Neural progenitor cell (in vitro differentiated cells): ENCODE measurements around the gene FOXA1. TPM values are rescaled to one million over a fixed set of nuclear protein-coding genes. Genes with fewer than 3 reads are reported as not detected.

Experiments used
- DNase-seq: peaks from one replicate; pipeline ENCODE4 v3.0.0-alpha.2; 2016; ENCODE audit warnings: low spot score
- H2AFZ ChIP-seq: fragments of 200-600 bp; sonication (generic); replicated peaks from 2 replicates; pipeline ENCODE4 v1.6.1; 2016; ENCODE audit warnings: antibody characterized with exemption
- H3F3A ChIP-seq: fragments of 200-600 bp; sonication (generic); 2 replicates; pipeline ENCODE4 v1.6.1; 2016; ENCODE audit warnings: antibody characterized with exemption, low read depth
- H3K27ac ChIP-seq: fragments of 200-600 bp; sonication (generic); 2 replicates; pipeline ENCODE4 v1.5.1; 2016; ENCODE audit warnings: mild to moderate bottlenecking
- H3K27me3 ChIP-seq: fragments of 200-600 bp; sonication (generic); 2 replicates; pipeline ENCODE4 v1.6.1; 2016; ENCODE audit warnings: mild to moderate bottlenecking, moderate library complexity
- H3K36me3 ChIP-seq: fragments of 200-600 bp; sonication (generic); 2 replicates; pipeline ENCODE4 v1.5.1; 2016
- H3K4me1 ChIP-seq: fragments of 200-600 bp; sonication (generic); 2 replicates; pipeline ENCODE4 v1.6.1; 2016; ENCODE audit warnings: mixed run types
- H3K4me2 ChIP-seq: fragments of 200-600 bp; sonication (generic); 2 replicates; pipeline ENCODE4 v1.6.1; 2016
- H3K4me3 ChIP-seq: fragments of 200-600 bp; sonication (generic); 2 replicates; pipeline ENCODE4 v1.5.1; 2016
- H3K79me2 ChIP-seq: fragments of 200-600 bp; sonication (generic); 2 replicates; pipeline ENCODE4 v1.6.1; 2016; ENCODE audit warnings: low read depth
- H3K9ac ChIP-seq: fragments of 200-600 bp; sonication (generic); 2 replicates; pipeline ENCODE4 v1.6.1; 2016
- H3K9me3 ChIP-seq: fragments of 200-600 bp; sonication (generic); 2 replicates; pipeline ENCODE4 v1.5.1; 2016; ENCODE audit warnings: low read depth
- H4K20me1 ChIP-seq: fragments of 200-600 bp; sonication (generic); 2 replicates; pipeline ENCODE4 v1.6.1; 2016; ENCODE audit warnings: low read depth
- H3K27ac Mint-ChIP-seq: 3 replicates; pipeline ENCODE4 v1.8.0; 2021; ENCODE audit warnings: mixed read lengths
- H3K27me3 Mint-ChIP-seq: 2 replicates; pipeline ENCODE4 v1.8.0; 2022; ENCODE audit warnings: low read depth, mild to moderate bottlenecking, inconsistent platforms, moderate library complexity, mixed read lengths; ENCODE audit not compliant: insufficient read depth
- H3K36me3 Mint-ChIP-seq: 3 replicates; pipeline ENCODE4 v1.8.0; 2021; ENCODE audit warnings: mixed read lengths
- H3K4me1 Mint-ChIP-seq: 3 replicates; pipeline ENCODE4 v1.8.0; 2021; ENCODE audit warnings: mixed read lengths
- H3K4me3 Mint-ChIP-seq: 3 replicates; pipeline ENCODE4 v1.8.0; 2021; ENCODE audit warnings: mild to moderate bottlenecking, moderate library complexity, mixed read lengths
- H3K9me3 Mint-ChIP-seq: 3 replicates; pipeline ENCODE4 v1.8.0; 2020; ENCODE audit warnings: mixed read lengths
- EZH2 ChIP-seq: fragments of 200-600 bp; sonication (generic); IDR thresholded peaks from 2 replicates; pipeline ENCODE4 v1.6.1; 2017; ENCODE audit warnings: antibody characterized with exemption, mild to moderate bottlenecking, moderate library complexity
- EZH2phosphoT487 ChIP-seq: fragments of 200-600 bp; sonication (generic); IDR thresholded peaks from 2 replicates; pipeline ENCODE4 v1.6.1; 2017; ENCODE audit warnings: antibody characterized with exemption
- total RNA-seq: library from RNA; depleted of rRNA; stranded (reverse); fragments of >200 nt; gene quantifications from 2 replicates; pipeline ENCODE4 v1.2.3, GENCODE V29; 2015; ENCODE audit warnings: low replicate concordance
- TF ChIP-seq, protein P1 (sequence below): fragments of 200-600 bp; sonication (generic); IDR thresholded peaks from 2 replicates; pipeline ENCODE4 v1.5.1; 2017; ENCODE audit warnings: antibody characterized with exemption, mild to moderate bottlenecking

FOXA1 gene
- total RNA-seq, 1 donor from 2014 or later = 0.06 TPM

DNA sequence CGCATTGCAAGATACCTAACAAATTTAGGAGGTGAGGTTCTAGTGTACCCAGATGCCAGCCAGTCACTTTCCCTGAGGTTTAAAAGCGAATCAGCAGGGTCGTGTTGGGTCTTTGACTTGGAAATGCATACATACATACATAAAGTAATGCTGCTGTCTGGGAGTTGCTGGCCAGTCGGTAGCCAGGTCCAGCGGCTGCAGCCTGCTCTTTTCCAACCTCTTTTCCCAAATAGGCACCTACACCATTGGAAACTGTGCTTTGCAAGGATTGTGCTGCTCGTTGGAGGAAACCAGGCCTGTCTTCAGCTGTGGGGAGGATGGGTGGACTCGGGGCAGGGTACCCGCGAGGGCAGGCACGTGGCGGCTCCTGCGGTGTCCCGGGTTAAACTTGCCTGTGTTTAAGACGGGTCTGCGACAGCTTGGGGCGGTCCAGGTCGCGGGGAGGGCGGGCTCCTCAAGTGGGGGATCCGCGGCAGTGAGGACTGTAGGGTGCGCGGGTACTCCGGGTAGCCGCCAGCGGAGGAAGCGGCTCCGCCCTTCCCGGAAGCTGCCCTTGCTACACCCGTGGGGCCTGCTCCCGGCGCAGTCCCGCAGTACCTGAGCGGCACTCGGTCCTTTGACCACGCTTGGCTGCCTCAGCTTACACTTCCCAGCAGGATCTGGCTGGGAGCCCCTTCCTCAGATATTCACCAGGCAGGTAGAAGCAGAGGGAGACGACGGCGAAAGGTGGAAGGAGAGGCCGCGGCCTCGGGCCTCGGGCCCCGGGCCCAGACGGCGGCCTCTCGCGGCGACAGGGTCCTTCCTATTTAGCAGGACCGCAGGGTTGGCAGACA, 3.1 kb upstream of the FOXA1 start:
- Mint-ChIP-seq H3K4me3 (peak overlapping the region; percentile 74), H3K27me3 (peaks cover 86% of the 10 kb centered on the region), H3K4me1 (peaks cover 36% of the 10 kb centered on the region), H3K27ac (no peak overlapping the region), H3K36me3 (no peaks in the 10 kb centered on the region), H3K9me3 (peaks cover 2% of the 10 kb centered on the region)
- H3K4me2 ChIP-seq = peak overlapping the region; percentile 79
- no peaks in the 10 kb centered on the region for H3K79me2 ChIP-seq
- H3K27ac ChIP-seq = no peak overlapping the region
- DNase-seq = peak; percentile 47
- H3K27me3 ChIP-seq = peaks cover 100% of the 10 kb centered on the region
- peak; percentile 12 for TF ChIP-seq EZH2phosphoT487
- peak; percentile 84 for TF ChIP-seq EZH2
- TF ChIP-seq, protein P1, sequence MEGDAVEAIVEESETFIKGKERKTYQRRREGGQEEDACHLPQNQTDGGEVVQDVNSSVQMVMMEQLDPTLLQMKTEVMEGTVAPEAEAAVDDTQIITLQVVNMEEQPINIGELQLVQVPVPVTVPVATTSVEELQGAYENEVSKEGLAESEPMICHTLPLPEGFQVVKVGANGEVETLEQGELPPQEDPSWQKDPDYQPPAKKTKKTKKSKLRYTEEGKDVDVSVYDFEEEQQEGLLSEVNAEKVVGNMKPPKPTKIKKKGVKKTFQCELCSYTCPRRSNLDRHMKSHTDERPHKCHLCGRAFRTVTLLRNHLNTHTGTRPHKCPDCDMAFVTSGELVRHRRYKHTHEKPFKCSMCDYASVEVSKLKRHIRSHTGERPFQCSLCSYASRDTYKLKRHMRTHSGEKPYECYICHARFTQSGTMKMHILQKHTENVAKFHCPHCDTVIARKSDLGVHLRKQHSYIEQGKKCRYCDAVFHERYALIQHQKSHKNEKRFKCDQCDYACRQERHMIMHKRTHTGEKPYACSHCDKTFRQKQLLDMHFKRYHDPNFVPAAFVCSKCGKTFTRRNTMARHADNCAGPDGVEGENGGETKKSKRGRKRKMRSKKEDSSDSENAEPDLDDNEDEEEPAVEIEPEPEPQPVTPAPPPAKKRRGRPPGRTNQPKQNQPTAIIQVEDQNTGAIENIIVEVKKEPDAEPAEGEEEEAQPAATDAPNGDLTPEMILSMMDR = no peak
- H3F3A ChIP-seq = peaks cover 56% of the 10 kb centered on the region
- peaks cover 52% of the 10 kb centered on the region for H4K20me1 ChIP-seq
- H3K9me3 ChIP-seq = no peaks in the 10 kb centered on the region
- peak overlapping the region; percentile 45 for H3K4me3 ChIP-seq
- no peaks in the 10 kb centered on the region for H3K36me3 ChIP-seq
- peaks cover 24% of the 10 kb centered on the region for H3K4me1 ChIP-seq
- peak overlapping the region; percentile 27 for H2AFZ ChIP-seq
- H3K9ac ChIP-seq = no peak overlapping the region

- H3K4me3 Mint-ChIP-seq = peak overlapping the region; percentile 74
- peaks cover 100% of the 10 kb centered on the region for H3K27me3 ChIP-seq
Measured at GRCh38 chr14:37597538-37597913, 2.5 kb upstream of the FOXA1 start.

DNA sequence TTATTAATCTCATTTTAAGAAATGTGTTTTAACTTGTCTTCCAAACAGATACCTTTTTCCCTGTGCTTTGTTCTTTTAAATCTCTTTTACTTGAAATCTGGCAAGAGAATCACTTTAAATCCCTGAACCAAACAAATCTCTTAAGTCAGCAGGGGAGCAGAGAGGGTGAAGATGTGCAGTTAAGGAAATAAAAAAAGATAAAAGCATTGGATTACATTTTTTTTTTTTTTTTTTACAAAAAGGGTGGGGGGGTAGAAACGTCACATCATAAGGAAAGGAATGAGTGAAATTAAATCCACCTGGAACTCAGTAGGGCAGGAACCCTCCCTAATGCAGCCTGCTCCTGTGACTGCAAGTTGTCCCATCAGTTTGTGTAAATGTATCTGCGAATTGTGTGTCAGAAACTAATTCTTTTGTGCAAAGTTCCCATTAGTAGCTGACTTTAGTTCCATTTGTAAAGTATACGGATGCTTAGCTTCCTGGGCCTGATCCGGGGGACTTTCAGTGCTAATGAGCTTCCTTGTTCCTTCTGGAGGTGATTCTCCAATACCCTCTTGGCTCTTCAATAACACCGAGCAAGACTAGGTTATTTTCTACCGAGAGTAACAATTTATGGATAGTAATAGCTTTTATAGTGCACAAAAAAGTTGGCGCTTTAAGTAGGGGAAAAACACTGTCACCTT, 1.9 kb upstream of the FOXA1 start:
- no peak overlapping the region for H2AFZ ChIP-seq
- H3K27me3 ChIP-seq = peaks cover 100% of the 10 kb centered on the region
- no peak overlapping the region for H3K4me2 ChIP-seq
- no peak for TF ChIP-seq EZH2
- peak; percentile 14 for DNase-seq
- no peak overlapping the region for H3K27ac ChIP-seq
- no peaks in the 10 kb centered on the region for H3K79me2 ChIP-seq
- Mint-ChIP-seq H3K4me3 (peak overlapping the region; percentile 33), H3K9me3 (no peaks in the 10 kb centered on the region), H3K27me3 (peaks cover 84% of the 10 kb centered on the region), H3K36me3 (no peaks in the 10 kb centered on the region), H3K27ac (no peak overlapping the region), H3K4me1 (peaks cover 43% of the 10 kb centered on the region)
- peaks cover 26% of the 10 kb centered on the region for H3K4me1 ChIP-seq
- no peaks in the 10 kb centered on the region for H3K9me3 ChIP-seq
- peaks cover 64% of the 10 kb centered on the region for H4K20me1 ChIP-seq
- H3F3A ChIP-seq = peaks cover 57% of the 10 kb centered on the region
- H3K9ac ChIP-seq = no peak overlapping the region
- H3K4me3 ChIP-seq = no peak overlapping the region
- no peaks in the 10 kb centered on the region for H3K36me3 ChIP-seq

More at GRCh38 chr14:37597538-37597913, 2.5 kb upstream of the FOXA1 start:
- peaks cover 56% of the 10 kb centered on the region for H3F3A ChIP-seq
- no peak overlapping the region for H3K27ac Mint-ChIP-seq
- H3K4me3 ChIP-seq = no peak overlapping the region
- peaks cover 24% of the 10 kb centered on the region for H3K4me1 ChIP-seq
- H3K9ac ChIP-seq = no peak overlapping the region
- no peaks in the 10 kb centered on the region for H3K36me3 Mint-ChIP-seq
- peak; percentile 81 for DNase-seq
- peak; percentile 12 for TF ChIP-seq EZH2phosphoT487
- TF ChIP-seq, protein P1 = peak; percentile 68
- no peak for TF ChIP-seq EZH2
- peaks cover 58% of the 10 kb centered on the region for H4K20me1 ChIP-seq
- no peak overlapping the region for H3K27ac ChIP-seq
- no peaks in the 10 kb centered on the region for H3K36me3 ChIP-seq
- H3K9me3 ChIP-seq = no peaks in the 10 kb centered on the region
- H3K27me3 Mint-ChIP-seq = peaks cover 86% of the 10 kb centered on the region
- no peak overlapping the region for H2AFZ ChIP-seq
- H3K79me2 ChIP-seq = no peaks in the 10 kb centered on the region
- H3K9me3 Mint-ChIP-seq = no peaks in the 10 kb centered on the region
- H3K4me1 Mint-ChIP-seq = peaks cover 40% of the 10 kb centered on the region
- peak overlapping the region; percentile 79 for H3K4me2 ChIP-seq
